ENCODE data around the gene ZNF710. TPM values are rescaled to one million over a fixed set of nuclear protein-coding genes. Genes with fewer than 3 reads are reported as not detected.

ZNF710 gene
- total RNA-seq, 2 experiments from 2014 or later, result 22.7 to 24.9 TPM

DNA sequence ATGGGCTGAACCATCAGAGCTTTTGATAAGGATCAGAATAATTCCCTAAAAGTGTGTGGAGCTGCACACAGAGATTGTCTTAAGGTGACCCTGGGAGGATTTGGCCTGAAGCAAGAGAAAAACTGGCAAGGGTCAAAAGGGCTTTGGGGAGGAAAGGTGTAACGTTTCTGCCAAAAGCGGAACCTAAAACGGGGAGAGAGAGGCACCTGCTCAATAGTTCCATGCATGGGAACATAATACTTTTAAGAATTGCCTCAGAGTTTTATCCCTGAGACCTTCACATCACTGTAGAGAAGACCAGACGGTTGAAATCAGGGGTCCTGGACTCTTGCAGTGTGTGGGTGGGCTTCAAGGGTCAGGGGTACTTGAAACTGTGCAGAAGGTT is 5.9 kb downstream of the ZNF710 start:
- Mint-ChIP-seq H3K36me3 (ENCODE audit: low read depth) (peaks cover 29% of the 10 kb centered on the region), H3K27ac (no peak overlapping the region), H3K4me3 (no peak overlapping the region), H3K4me1 (ENCODE audit: low read depth) (peaks cover 64% of the 10 kb centered on the region), H3K9me3 (ENCODE audit: insufficient read depth) (peaks cover 6% of the 10 kb centered on the region), H3K27me3 (ENCODE audit: low read depth) (no peaks in the 10 kb centered on the region)
- DNase-seq, result no peak
- ChIA-PET CTCF (no interaction called here), POLR2A (no interaction called here)
- ATAC-seq, result no peak

DNA sequence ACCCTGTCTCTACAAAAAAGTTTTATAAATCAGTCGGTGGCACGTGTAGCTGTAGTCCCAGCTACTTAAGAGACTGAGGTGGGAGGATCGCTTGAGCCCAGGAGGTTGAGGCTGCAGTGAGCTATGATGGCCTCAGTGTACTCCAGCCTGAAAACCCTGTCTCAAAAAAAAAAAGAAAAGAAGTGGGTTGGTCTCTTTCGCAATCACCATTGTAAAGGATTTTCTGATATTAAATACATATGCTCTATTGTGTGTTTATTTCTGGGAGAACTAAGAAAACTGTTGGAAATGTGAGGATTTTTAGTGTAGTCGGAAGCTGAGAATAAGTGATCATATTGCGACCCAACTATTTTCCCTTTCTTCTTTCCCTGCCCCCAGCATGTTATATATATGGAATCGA is 7.5 kb downstream of the ZNF710 start:
- CTCF ChIA-PET, result no interaction called here
- no peak for ATAC-seq
- no peak for DNase-seq
- no peak overlapping the region for H3K27ac Mint-ChIP-seq
- no peak overlapping the region for H3K4me3 Mint-ChIP-seq
- H3K4me1 Mint-ChIP-seq (ENCODE audit: low read depth), result peaks cover 65% of the 10 kb centered on the region
- H3K9me3 Mint-ChIP-seq (ENCODE audit: insufficient read depth), result peaks cover 6% of the 10 kb centered on the region
- POLR2A ChIA-PET, result interaction anchor here (0.6 to 1.1 kb wide), 2 partner anchors 9 to 115 kb away, joined by 3 read pairs; partner anchors contain the start of gene AP3S2
- no peaks in the 10 kb centered on the region for H3K27me3 Mint-ChIP-seq (ENCODE audit: low read depth)
- peaks cover 36% of the 10 kb centered on the region for H3K36me3 Mint-ChIP-seq (ENCODE audit: low read depth)

DNA sequence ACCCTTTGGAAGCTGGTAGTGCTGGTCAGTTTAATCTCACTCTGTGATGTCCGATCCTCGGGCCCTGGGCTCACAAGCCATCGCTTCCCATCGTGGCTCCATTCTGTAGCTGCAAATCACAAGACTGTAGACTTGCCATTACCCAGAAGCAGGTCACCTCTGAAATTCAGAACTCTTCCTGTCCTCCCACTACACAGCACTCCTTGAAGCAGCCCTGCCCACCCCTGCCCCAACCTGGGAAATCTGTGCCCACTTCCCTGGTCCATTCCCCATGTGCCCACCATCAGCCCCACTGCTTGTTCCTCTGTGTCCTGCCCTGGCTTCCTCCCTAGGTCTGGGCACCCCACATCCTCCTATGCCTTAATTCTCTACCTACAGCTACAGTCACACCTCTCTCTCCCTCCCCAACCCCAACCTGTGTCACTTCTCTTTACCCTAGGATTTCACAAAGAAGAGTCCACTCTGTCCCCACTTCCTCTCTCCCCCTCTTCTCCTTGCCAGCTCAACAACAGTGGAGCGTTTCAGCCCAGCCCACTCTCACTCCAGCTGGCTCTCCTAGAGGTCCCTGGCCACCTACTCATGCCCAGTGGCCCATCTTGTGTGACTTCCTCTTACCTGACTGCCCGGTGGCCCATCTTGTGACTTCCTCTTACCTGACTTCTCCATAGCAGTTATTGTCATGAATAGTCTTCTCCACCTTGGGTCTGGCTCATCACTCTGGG is 8.3 kb downstream of the ZNF710 start:
- peaks cover 6% of the 10 kb centered on the region for H3K9me3 Mint-ChIP-seq (ENCODE audit: insufficient read depth)
- H3K4me3 Mint-ChIP-seq, result no peak overlapping the region
- H3K27me3 Mint-ChIP-seq (ENCODE audit: low read depth), result no peaks in the 10 kb centered on the region
- ChIA-PET CTCF (no interaction called here), POLR2A (interaction anchor here (1.1 kb wide), 1 partner anchor 116 kb away, joined by 3 read pairs; the partner anchor contains the start of gene AP3S2)
- peak overlapping the region; percentile 18 for H3K27ac Mint-ChIP-seq
- ATAC-seq (no peak), DNase-seq (no peak)
- H3K4me1 Mint-ChIP-seq (ENCODE audit: low read depth), result peaks cover 66% of the 10 kb centered on the region
- H3K36me3 Mint-ChIP-seq (ENCODE audit: low read depth), result peaks cover 38% of the 10 kb centered on the region

DNA sequence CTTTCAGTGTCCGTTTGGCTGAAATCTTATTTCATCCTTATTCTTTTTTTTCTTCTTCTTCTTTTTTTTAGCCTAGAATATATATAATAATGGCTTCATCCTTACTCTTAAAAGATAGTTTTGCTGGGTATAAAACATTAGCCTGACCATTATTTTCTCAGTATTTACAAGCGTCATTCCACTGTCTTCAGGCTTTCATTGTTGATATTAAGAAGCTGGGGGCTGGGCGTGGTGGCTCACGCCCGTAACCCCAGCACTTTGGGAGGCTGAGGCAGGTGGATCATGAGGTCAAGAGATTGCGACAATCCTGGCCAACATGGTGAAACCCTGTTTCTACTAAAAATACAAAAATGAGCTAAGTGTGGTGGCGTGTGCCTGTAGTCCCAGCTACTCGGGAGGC is 10.6 kb downstream of the ZNF710 start:
- Mint-ChIP-seq H3K9me3 (ENCODE audit: insufficient read depth) (peaks cover 6% of the 10 kb centered on the region), H3K4me1 (ENCODE audit: low read depth) (peaks cover 61% of the 10 kb centered on the region), H3K36me3 (ENCODE audit: low read depth) (peaks cover 43% of the 10 kb centered on the region), H3K27ac (no peak overlapping the region), H3K27me3 (ENCODE audit: low read depth) (no peaks in the 10 kb centered on the region), H3K4me3 (no peak overlapping the region)
- DNase-seq (no peak), ATAC-seq (no peak)
- CTCF ChIA-PET, result no interaction called here
- POLR2A ChIA-PET, result interaction anchor here (1.0 kb wide), 1 partner anchor 53 kb away, joined by 4 read pairs; no protein-coding TSS in a partner anchor

DNA sequence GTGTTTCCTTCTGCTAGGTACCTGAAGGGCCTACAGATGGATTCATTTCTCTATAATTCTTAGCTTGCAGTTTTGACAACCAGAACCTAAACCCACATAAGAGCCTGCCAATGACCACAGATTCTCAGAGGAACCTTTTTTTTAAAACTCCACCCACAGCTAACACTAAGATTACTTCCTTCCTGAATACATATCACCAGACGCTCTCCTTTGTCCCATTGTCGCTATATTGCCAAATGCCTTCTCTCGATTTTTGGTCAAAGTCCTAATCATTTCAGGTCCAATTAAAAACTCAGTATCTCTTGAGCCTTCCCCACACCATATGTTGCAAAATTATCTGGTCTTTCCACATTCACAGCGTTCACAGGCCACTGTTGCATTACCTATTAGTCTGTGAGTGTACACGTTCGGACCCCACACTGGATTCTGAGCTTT is 12.4 kb downstream of the ZNF710 start:
- DNase-seq, result peak; percentile 76

DNA sequence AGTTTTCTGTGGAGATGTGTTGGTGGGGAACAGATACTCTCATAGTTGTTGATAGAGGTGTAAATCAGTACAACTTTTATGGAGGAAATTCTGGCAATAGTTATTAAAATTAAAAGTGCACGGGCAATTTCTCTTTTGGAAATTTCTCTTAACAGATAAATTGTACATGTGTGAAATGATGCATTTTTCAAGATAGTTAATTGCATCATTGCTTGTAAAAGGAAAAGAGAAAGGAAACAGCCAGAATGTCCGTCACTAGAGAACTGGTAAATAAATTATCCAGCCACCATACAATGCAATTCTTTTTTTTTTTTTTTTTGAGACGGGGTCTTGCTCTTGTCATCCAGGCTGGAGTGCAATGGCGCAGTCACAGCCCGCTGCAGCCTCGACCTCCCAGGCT is 14.2 kb downstream of the ZNF710 start:
- ATAC-seq (no peak), DNase-seq (no peak)
- Mint-ChIP-seq H3K9me3 (ENCODE audit: insufficient read depth) (peaks cover 6% of the 10 kb centered on the region), H3K4me3 (no peak overlapping the region), H3K27me3 (ENCODE audit: low read depth) (no peaks in the 10 kb centered on the region), H3K27ac (no peak overlapping the region), H3K4me1 (ENCODE audit: low read depth) (peaks cover 51% of the 10 kb centered on the region), H3K36me3 (ENCODE audit: low read depth) (peaks cover 35% of the 10 kb centered on the region)
- ChIA-PET POLR2A (no interaction called here), CTCF (interaction anchor here (1.2 kb wide), 1 partner anchor 56 kb away, joined by 4 read pairs; no protein-coding TSS in a partner anchor)

More for the DNA sequence above, 12.4 kb downstream of the ZNF710 start:
- peak overlapping the region; percentile 41 for H3K4me3 Mint-ChIP-seq
- H3K27ac Mint-ChIP-seq, result peak overlapping the region; percentile 89
- peaks cover 45% of the 10 kb centered on the region for H3K36me3 Mint-ChIP-seq (ENCODE audit: low read depth)
- ChIA-PET POLR2A (interaction anchor here (0.7 to 1.7 kb wide), 7 partner anchors 11 to 178 kb away, joined by 3 to 8 read pairs (median 4); partner anchors contain the start of gene AP3S2), CTCF (interaction anchor here (0.6 to 1.9 kb wide), 5 partner anchors 17 to 557 kb away, joined by 3 to 7 read pairs (median 5); no protein-coding TSS in a partner anchor)
- ATAC-seq, result peak; percentile 91
- H3K9me3 Mint-ChIP-seq (ENCODE audit: insufficient read depth), result peaks cover 6% of the 10 kb centered on the region
- H3K27me3 Mint-ChIP-seq (ENCODE audit: low read depth), result no peaks in the 10 kb centered on the region
- peaks cover 61% of the 10 kb centered on the region for H3K4me1 Mint-ChIP-seq (ENCODE audit: low read depth)

DNA sequence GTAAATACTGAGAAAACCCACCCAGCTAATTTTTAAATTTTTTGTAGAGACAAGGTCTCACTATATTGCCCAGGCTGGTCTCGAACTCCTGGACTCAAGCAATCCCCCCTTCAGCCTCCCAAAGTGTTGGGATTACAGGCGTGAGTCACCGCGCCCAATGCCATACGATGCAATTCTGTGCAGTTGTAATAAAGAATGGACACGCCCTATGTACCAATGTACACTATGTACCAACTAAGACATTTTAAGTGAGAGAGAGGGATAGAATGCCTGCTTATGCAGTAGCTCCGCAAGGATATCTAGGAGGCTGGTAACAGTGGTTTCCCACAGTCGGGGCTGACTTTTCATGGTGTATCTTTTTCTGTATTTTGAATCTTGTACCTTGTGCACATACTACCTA is 14.6 kb downstream of the ZNF710 start:
- POLR2A ChIA-PET, result no interaction called here
- ATAC-seq, result no peak
- H3K27me3 Mint-ChIP-seq (ENCODE audit: low read depth), result no peaks in the 10 kb centered on the region
- H3K9me3 Mint-ChIP-seq (ENCODE audit: insufficient read depth), result peaks cover 6% of the 10 kb centered on the region
- no peak for DNase-seq
- CTCF ChIA-PET, result interaction anchor here (1.2 to 1.5 kb wide), 2 partner anchors 56 to 118 kb away, joined by 3 to 4 read pairs; no protein-coding TSS in a partner anchor
- no peak overlapping the region for H3K4me3 Mint-ChIP-seq
- H3K36me3 Mint-ChIP-seq (ENCODE audit: low read depth), result peaks cover 35% of the 10 kb centered on the region
- no peak overlapping the region for H3K27ac Mint-ChIP-seq
- H3K4me1 Mint-ChIP-seq (ENCODE audit: low read depth), result peaks cover 53% of the 10 kb centered on the region

DNA sequence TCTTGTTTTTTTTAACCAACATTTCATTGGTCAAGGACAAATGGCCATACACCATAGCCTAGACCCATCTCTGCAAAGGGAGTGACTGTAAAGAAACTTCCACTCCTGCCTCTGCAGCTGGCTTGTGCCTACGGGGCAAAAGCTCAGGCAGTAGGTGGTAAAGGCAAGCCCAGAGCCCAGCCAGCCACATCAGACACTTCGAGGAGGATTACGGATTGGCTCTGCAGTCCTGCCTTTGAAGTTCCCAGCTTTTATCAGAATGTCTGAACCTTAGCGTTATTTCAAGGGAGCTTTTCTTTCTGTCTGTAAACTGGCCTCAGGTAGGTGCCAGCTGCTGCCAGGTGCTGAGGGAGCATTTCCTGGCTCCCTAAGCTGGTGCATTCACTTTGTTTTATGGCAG is 15.6 kb downstream of the ZNF710 start:
- Mint-ChIP-seq H3K36me3 (ENCODE audit: low read depth) (peaks cover 28% of the 10 kb centered on the region), H3K4me1 (ENCODE audit: low read depth) (peaks cover 53% of the 10 kb centered on the region)
- ATAC-seq, result no peak

DNA sequence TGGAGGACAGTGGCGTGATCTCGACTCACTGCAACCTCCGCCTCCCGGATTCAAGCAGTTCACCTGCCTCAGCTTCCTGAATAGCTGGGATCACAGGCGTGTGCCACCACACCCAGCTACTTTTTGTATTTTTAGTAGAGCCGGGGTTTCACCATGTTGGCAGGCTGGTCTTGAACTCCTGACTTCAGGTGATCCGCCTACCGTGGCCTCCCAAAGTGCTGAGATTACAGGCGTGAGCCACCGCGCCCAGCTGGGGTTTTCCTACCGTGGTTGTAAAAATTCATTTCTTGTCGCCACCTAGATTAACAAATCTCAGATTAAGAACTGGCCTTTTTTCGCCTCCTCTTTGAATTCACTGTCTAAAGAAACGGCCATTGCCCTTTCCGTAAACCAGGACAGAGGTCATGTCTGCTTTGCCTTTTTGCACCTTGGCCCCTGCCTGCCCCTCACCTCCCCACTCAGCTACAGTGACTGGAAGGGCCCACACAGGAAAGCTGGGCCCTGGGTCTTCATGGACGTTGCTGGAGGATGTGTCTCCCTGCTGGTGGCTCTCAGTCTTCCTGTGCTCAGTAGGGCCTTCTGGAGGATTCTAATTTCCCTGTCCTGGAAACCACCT is 17.2 kb downstream of the ZNF710 start:
- ChIA-PET POLR2A (no interaction called here), CTCF (no interaction called here)
- no peaks in the 10 kb centered on the region for H3K9me3 Mint-ChIP-seq (ENCODE audit: insufficient read depth)
- peaks cover 52% of the 10 kb centered on the region for H3K4me1 Mint-ChIP-seq (ENCODE audit: low read depth)
- DNase-seq, result no peak
- H3K27ac Mint-ChIP-seq, result no peak overlapping the region
- H3K27me3 Mint-ChIP-seq (ENCODE audit: low read depth), result no peaks in the 10 kb centered on the region
- H3K36me3 Mint-ChIP-seq (ENCODE audit: low read depth), result peaks cover 20% of the 10 kb centered on the region
- ATAC-seq, result no peak
- no peak overlapping the region for H3K4me3 Mint-ChIP-seq

More for the DNA sequence above, 15.6 kb downstream of the ZNF710 start:
- no peak overlapping the region for H3K27ac Mint-ChIP-seq
- ChIA-PET CTCF (interaction anchor here (1.2 to 1.5 kb wide), 2 partner anchors 55 to 119 kb away, joined by 3 to 4 read pairs; no protein-coding TSS in a partner anchor), POLR2A (interaction anchor here (0.7 kb wide), 1 partner anchor 14 kb away, joined by 3 read pairs; no protein-coding TSS in a partner anchor)
- no peaks in the 10 kb centered on the region for H3K9me3 Mint-ChIP-seq (ENCODE audit: insufficient read depth)
- no peak for DNase-seq
- H3K27me3 Mint-ChIP-seq (ENCODE audit: low read depth), result no peaks in the 10 kb centered on the region
- H3K4me3 Mint-ChIP-seq, result no peak overlapping the region

DNA sequence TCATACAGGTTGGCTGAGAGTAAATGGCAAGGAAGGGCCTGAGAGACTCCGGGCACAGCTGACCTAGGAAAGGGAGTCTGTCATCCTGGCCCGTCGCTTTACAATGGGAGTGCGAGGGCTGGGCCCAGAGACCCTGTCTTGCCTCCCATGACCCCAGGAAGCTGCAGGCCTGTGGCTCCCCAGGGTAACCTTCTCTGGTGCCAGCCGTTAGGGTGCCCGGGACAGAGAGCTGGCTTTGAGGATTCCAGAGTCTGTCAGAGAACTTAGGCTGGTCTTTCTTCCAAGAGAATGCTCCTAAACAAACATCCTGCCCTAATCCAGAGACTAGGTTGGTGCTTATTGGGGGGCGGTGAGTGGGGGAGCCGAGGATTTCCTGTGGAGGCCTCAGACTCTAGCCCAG is 18.5 kb downstream of the ZNF710 start:
- H3K4me3 Mint-ChIP-seq, result no peak overlapping the region
- ChIA-PET POLR2A (no interaction called here), CTCF (no interaction called here)
- DNase-seq (no peak), ATAC-seq (no peak)
- no peak overlapping the region for H3K27ac Mint-ChIP-seq
- H3K36me3 Mint-ChIP-seq (ENCODE audit: low read depth), result peaks cover 12% of the 10 kb centered on the region
- no peaks in the 10 kb centered on the region for H3K9me3 Mint-ChIP-seq (ENCODE audit: insufficient read depth)
- peaks cover 55% of the 10 kb centered on the region for H3K4me1 Mint-ChIP-seq (ENCODE audit: low read depth)
- no peaks in the 10 kb centered on the region for H3K27me3 Mint-ChIP-seq (ENCODE audit: low read depth)

DNA sequence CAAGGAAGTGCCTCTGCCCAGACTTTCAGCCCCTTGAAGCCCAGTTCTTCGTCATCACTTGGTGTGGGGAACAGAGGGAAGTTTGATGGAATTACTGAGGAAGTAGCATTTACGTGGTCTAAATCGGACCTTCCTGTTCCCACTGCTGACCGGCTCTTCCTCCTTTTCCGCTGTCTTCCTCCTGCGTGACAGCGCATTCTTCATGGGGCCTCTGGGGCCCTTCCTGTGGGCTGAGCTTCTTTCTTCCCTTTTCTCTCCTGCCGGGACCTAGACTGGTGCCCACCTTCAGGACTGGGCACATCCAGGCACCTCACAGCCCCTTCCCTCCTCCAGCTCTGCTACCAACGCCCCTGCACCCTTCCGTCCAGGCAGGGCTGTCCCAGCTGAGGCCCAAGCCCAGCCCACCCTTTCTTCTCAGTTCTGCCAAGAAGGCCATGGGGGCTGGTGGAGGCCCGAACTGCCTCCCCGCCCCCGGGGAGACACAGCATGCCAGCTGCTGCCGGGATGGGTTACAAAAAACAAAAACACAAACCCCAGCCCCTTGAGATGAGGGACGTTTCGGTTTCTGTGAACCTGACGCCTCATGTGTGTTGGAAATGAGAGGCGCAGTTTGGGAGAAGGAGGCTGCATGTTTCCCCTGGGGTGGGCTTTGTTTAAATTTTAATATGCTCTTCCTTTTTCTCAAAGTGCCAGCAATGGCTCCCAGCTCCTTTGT is 19.1 kb downstream of the ZNF710 start:
- POLR2A ChIA-PET, result no interaction called here
- CTCF ChIA-PET, result no interaction called here

More for the DNA sequence above, 19.1 kb downstream of the ZNF710 start:
- Mint-ChIP-seq H3K27ac (no peak overlapping the region), H3K4me3 (no peak overlapping the region), H3K9me3 (ENCODE audit: insufficient read depth) (no peaks in the 10 kb centered on the region), H3K27me3 (ENCODE audit: low read depth) (no peaks in the 10 kb centered on the region), H3K4me1 (ENCODE audit: low read depth) (peaks cover 57% of the 10 kb centered on the region), H3K36me3 (ENCODE audit: low read depth) (peaks cover 9% of the 10 kb centered on the region)
- DNase-seq, result no peak
- no peak for ATAC-seq

Measured in activated CD8-positive, alpha-beta T cell treated with anti-CD3 and anti-CD28 coated beads, Interleukin-2, amount 10 ng/mL, durations not matched to agents 7 days and 5 days (primary cell).